Colonic mucosa (tissue), 4 donors: ENCODE data around the gene PAOX. TPM values are rescaled to one million over a fixed set of nuclear protein-coding genes. Genes with fewer than 3 reads are reported as not detected.
A peak's percentile ranks its signal among the peaks of the same experiment; 100 is the strongest.

Experiments
- DNase-seq: peaks from one replicate; pipeline ENCODE4 v3.0.0-alpha.2; 2020
- H3K27ac ChIP-seq: fragments of 200-600 bp; one replicate; pipeline ENCODE4 v1.8.0; 2021
- H3K27me3 ChIP-seq: fragments of 200-600 bp; one replicate; pipeline ENCODE4 v1.8.0; 2021
- H3K36me3 ChIP-seq: fragments of 200-600 bp; one replicate; pipeline ENCODE4 v1.8.0; 2021
- H3K4me1 ChIP-seq: fragments of 200-600 bp; one replicate; pipeline ENCODE4 v1.8.0; 2021; ENCODE audit warnings: mild to moderate bottlenecking
- H3K4me3 ChIP-seq: fragments of 200-600 bp; one replicate; pipeline ENCODE4 v1.8.0; 2021
- H3K9ac ChIP-seq, 2 donors: one replicate each; pipeline ENCODE4 v1.7.0; 2013; ENCODE audit warnings: control low read depth in 2 of 2, low read depth in 2 of 2, low read length in 2 of 2
- H3K9me3 ChIP-seq: fragments of 200-600 bp; one replicate; pipeline ENCODE4 v1.8.0; 2021
- CTCF ChIP-seq: fragments of 200-600 bp; IDR thresholded peaks from one replicate; pipeline ENCODE4 v1.8.0; 2022; ENCODE audit warnings: antibody characterized with exemption, mild to moderate bottlenecking
- intact Hi-C: fragments of 100-400 bp; cut with DNase I; formaldehyde crosslinking; loops from one replicate; pipeline ENCODE4 v1.14.1; 2022
- total RNA-seq, 2 donors: library from RNA; stranded (reverse); fragmentation: NEBNext Ultra II Directional in 1 of 2; extraction: Animal tissue kit (Norgen Biotek cat#: 25700) in 1 of 2; gene quantifications; one replicate each; pipeline ENCODE4 v1.2.1, GENCODE V29; 2021
- donor health status: healthy.
- donor health status: DM: no; HTN: no; CAD: no.
- donor health status: DM: no; HTN: no; CAD: no.

The PAOX gene
- total RNA-seq, 2 donors from 2014 or later, result 3.5 to 5.8 TPM

- peak overlapping the region; percentile 71 to 83 for H3K9ac ChIP-seq
- H3K4me3 ChIP-seq, result peak overlapping the region; percentile 79
- intact Hi-C loops, result no loop called here
- peak overlapping the region; percentile 88 for H3K27ac ChIP-seq
- H3K4me1 ChIP-seq, result peaks cover 8% of the 10 kb centered on the region
- H3K27me3 ChIP-seq, result no peaks in the 10 kb centered on the region
- H3K9me3 ChIP-seq, result no peaks in the 10 kb centered on the region
- no peaks in the 10 kb centered on the region for H3K36me3 ChIP-seq
- DNase-seq, result peak; percentile 83
- no peak for TF ChIP-seq CTCF
These were observed 588 bp upstream of the PAOX start for GRCh38 chr10:133378251-133379096.

GRCh38 chr10:133379801-133380666 is 972 bp downstream of the PAOX start:
- DNase-seq, result no peak

GRCh38 chr10:133381036-133381435 is 2.0 kb downstream of the PAOX start:
- Histone ChIP-seq H3K4me3 (no peak overlapping the region), H3K36me3 (no peaks in the 10 kb centered on the region), H3K9ac (no peak overlapping the region), H3K27me3 (no peaks in the 10 kb centered on the region), H3K4me1 (peaks cover 5% of the 10 kb centered on the region), H3K9me3 (no peaks in the 10 kb centered on the region), H3K27ac (no peak overlapping the region)
- DNase-seq, result no peak
- intact Hi-C loops, result no loop called here
- no peak for TF ChIP-seq CTCF

More at GRCh38 chr10:133379801-133380666, 972 bp downstream of the PAOX start:
- intact Hi-C loops, result no loop called here
- H3K9ac ChIP-seq, result peak overlapping the region; percentile 55 to 79
- no peaks in the 10 kb centered on the region for H3K36me3 ChIP-seq
- H3K27ac ChIP-seq, result no peak overlapping the region
- H3K4me1 ChIP-seq, result peaks cover 5% of the 10 kb centered on the region
- H3K9me3 ChIP-seq, result no peaks in the 10 kb centered on the region
- H3K27me3 ChIP-seq, result no peaks in the 10 kb centered on the region
- TF ChIP-seq CTCF, result no peak
- peak overlapping the region; percentile 90 for H3K4me3 ChIP-seq

GRCh38 chr10:133383551-133383950 is 4.5 kb downstream of the PAOX start:
- DNase-seq, result no peak
- Histone ChIP-seq H3K27ac (no peak overlapping the region), H3K27me3 (no peaks in the 10 kb centered on the region), H3K4me1 (no peaks in the 10 kb centered on the region), H3K36me3 (no peaks in the 10 kb centered on the region), H3K9ac (no peak overlapping the region), H3K9me3 (no peaks in the 10 kb centered on the region), H3K4me3 (no peak overlapping the region)
- TF ChIP-seq CTCF, result no peak
- intact Hi-C loops, result no loop called here

GRCh38 chr10:133384071-133384470 is 5.0 kb downstream of the PAOX start:
- DNase-seq, result no peak
- Histone ChIP-seq H3K4me1 (no peaks in the 10 kb centered on the region), H3K4me3 (no peak overlapping the region), H3K36me3 (no peaks in the 10 kb centered on the region), H3K27ac (no peak overlapping the region), H3K9me3 (no peaks in the 10 kb centered on the region), H3K27me3 (no peaks in the 10 kb centered on the region), H3K9ac (no peak overlapping the region)
- TF ChIP-seq CTCF, result no peak
- intact Hi-C loops, result no loop called here
